AG04449 (cell line): Measurements from ENCODE around the gene SLC35D1.

ENCODE experiments used
- CTCF ChIA-PET: fragments of 350-600 bp; formaldehyde crosslinking; extraction: SDS; loops from one replicate; lab custom pipeline; 2021; ENCODE audit warnings: antibody characterized with exemption; lab: Yijun Ruan, JAX
- POLR2A ChIA-PET: fragments of 400-600, 350-600 bp; formaldehyde crosslinking; extraction: SDS; loops from one replicate; lab custom pipeline; 2020; ENCODE audit warnings: antibody characterized with exemption, inconsistent platforms; lab: Yijun Ruan, JAX
- DNase-seq: peaks from one replicate; pipeline ENCODE4 v3.0.0-alpha.2; 2010; ENCODE audit warnings: low read depth, low spot score
- H3K4me3 ChIP-seq: 2 replicates; pipeline ENCODE4 v1.5.1; 2011; ENCODE audit warnings: low read depth, mild to moderate bottlenecking, control low read depth, low read length
- CTCF ChIP-seq: IDR thresholded peaks from one replicate; pipeline ENCODE4 v1.5.1; 2011; ENCODE audit warnings: mild to moderate bottlenecking, moderate library complexity, low read length, control low read depth, inconsistent platforms; ENCODE audit not compliant: insufficient read depth; ENCODE audit errors: missing control alignments

Gene SLC35D1

GRCh38 chr1:67053785-67054772 is at the start of gene SLC35D1:
Gene SLC35D1 (minus strand): TSS chr1:67054148. CDS start chr1:67054013, 135 bp downstream.
- DNase-seq, result no peak
- POLR2A ChIA-PET, result interaction anchor here (1.1 to 1.8 kb wide), 5 partner anchors 13 to 129 kb away, joined by 3 to 10 read pairs (median 6); partner anchors contain the start of genes DNAI4 and MIER1
- TF ChIP-seq CTCF, result no peak
- peak within 1 kb of the TSS; percentile 83 for H3K4me3 ChIP-seq
- CTCF ChIA-PET, result interaction anchor here (0.7 to 5.4 kb wide), 4 partner anchors 14 to 95 kb away, joined by 3 to 24 read pairs (median 13); no protein-coding TSS in a partner anchor

GRCh38 chr1:67103548-67103947 is 49.6 kb upstream of the SLC35D1 start:
- TF ChIP-seq CTCF, result no peak
- POLR2A ChIA-PET, result no interaction called here
- CTCF ChIA-PET, result interaction anchor here (1.1 to 1.9 kb wide), 2 partner anchors 45 kb away, joined by 4 to 9 read pairs; no protein-coding TSS in a partner anchor
- no peak overlapping the region for H3K4me3 ChIP-seq
- DNase-seq, result no peak

GRCh38 chr1:67100833-67101232 is 46.9 kb upstream of the SLC35D1 start:
- ChIA-PET CTCF (no interaction called here), POLR2A (no interaction called here)
- no peak for TF ChIP-seq CTCF
- DNase-seq, result no peak
- no peak overlapping the region for H3K4me3 ChIP-seq

GRCh38 chr1:67097305-67097704 is 43.4 kb upstream of the SLC35D1 start:
- POLR2A ChIA-PET, result no interaction called here

GRCh38 chr1:67094191-67094590 is 40.2 kb upstream of the SLC35D1 start:
- no peak for DNase-seq
- TF ChIP-seq CTCF, result no peak
- H3K4me3 ChIP-seq, result no peak overlapping the region
- ChIA-PET POLR2A (no interaction called here), CTCF (no interaction called here)

More at GRCh38 chr1:67097305-67097704, 43.4 kb upstream of the SLC35D1 start:
- CTCF ChIA-PET, result no interaction called here
- DNase-seq, result no peak
- no peak overlapping the region for H3K4me3 ChIP-seq
- no peak for TF ChIP-seq CTCF

- H3K4me3 ChIP-seq, result no peak overlapping the region
- TF ChIP-seq CTCF, result no peak
- DNase-seq, result no peak
- ChIA-PET POLR2A (no interaction called here), CTCF (no interaction called here)
Observed at GRCh38 chr1:67089685-67090208, 35.8 kb upstream of the SLC35D1 start.
